Thyroid gland (tissue), 4 donors: Measurements from ENCODE around the gene TBC1D2B.
"Not testable (repeated sequence)": the region's sequence is repeated elsewhere in the genome, so short reads cannot be mapped to it uniquely, and the experiment has no call there.

Experiments
- POLR2A ChIP-seq, 2 donors: fragments of 450-650 bp; IDR thresholded peaks; one replicate each; pipeline ENCODE4 v1.6.1; 2017; ENCODE audit warnings: antibody characterized with exemption in 2 of 2, mild to moderate bottlenecking in 2 of 2, moderate library complexity in 1 of 2
- TF ChIP-seq, protein P1 (sequence below), 6 experiments: fragments of 200-600 bp in 3 of 6; fragments of 450-650 bp in 3 of 6; sonication (generic) in 3 of 6; IDR thresholded peaks; one replicate each; pipeline ENCODE4 v1.5.1; 2016 to 2019; ENCODE audit warnings: antibody characterized with exemption in 6 of 6, mild to moderate bottlenecking in 2 of 6, inconsistent platforms in 1 of 6, moderate library complexity in 1 of 6

DNA sequence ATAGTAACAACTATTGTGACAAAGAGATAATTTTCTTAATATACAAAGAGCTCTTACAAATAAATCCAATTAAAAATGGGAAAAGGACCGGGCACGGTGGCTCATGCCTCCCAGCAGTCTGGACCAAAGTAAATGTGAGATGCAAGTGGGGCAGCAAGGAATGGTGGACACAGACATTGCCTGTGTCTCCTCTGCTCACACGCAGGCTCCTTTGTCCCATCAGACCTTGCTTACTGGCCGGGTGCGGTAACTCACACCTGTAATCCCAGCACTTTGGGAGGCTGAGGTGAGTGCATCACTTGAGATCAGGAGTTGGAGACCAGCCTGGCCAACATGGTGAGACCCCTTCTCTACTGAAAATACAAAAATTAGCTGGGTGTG lies 110.3 kb downstream of the TBC1D2B start:
- TF ChIP-seq POLR2A (IDR thresholded peaks at IDR 0.05), result not testable (repeated sequence)
- TF ChIP-seq, protein P1, sequence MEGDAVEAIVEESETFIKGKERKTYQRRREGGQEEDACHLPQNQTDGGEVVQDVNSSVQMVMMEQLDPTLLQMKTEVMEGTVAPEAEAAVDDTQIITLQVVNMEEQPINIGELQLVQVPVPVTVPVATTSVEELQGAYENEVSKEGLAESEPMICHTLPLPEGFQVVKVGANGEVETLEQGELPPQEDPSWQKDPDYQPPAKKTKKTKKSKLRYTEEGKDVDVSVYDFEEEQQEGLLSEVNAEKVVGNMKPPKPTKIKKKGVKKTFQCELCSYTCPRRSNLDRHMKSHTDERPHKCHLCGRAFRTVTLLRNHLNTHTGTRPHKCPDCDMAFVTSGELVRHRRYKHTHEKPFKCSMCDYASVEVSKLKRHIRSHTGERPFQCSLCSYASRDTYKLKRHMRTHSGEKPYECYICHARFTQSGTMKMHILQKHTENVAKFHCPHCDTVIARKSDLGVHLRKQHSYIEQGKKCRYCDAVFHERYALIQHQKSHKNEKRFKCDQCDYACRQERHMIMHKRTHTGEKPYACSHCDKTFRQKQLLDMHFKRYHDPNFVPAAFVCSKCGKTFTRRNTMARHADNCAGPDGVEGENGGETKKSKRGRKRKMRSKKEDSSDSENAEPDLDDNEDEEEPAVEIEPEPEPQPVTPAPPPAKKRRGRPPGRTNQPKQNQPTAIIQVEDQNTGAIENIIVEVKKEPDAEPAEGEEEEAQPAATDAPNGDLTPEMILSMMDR (IDR thresholded peaks at IDR 0.05), result not testable (repeated sequence)
